Right renal pelvis (tissue), 4 donors: ENCODE measurements around the gene PANX3. TPM values are rescaled to one million over a fixed set of nuclear protein-coding genes. Genes with fewer than 3 reads are reported as not detected.

Experiments used
- DNase-seq, 4 donors: peaks; one replicate each; pipeline ENCODE4 v3.0.0-alpha.2; 2013; ENCODE audit warnings: low read depth in 4 of 4, low spot score in 3 of 4, missing footprints in 1 of 4
- polyA plus RNA-seq, 4 donors: library from polyadenylated mRNA; unstranded; fragments of 120-200 nt; gene quantifications; one replicate each; pipeline ENCODE4 v1.2.1, GENCODE V29; 2013; ENCODE audit not compliant: insufficient read length in 4 of 4

The PANX3 gene
- polyA plus RNA-seq, 4 donors = 0.03 TPM; not detected in 3

- DNase-seq = no peak
Observed at GRCh38 chr11:124648610-124649009, 37.4 kb downstream of the PANX3 start.

- DNase-seq = no peak
Observed at GRCh38 chr11:124656774-124657630, 45.8 kb downstream of the PANX3 start.

- no peak for DNase-seq
Observed at GRCh38 chr11:124657904-124658303, 46.7 kb downstream of the PANX3 start.

DNA sequence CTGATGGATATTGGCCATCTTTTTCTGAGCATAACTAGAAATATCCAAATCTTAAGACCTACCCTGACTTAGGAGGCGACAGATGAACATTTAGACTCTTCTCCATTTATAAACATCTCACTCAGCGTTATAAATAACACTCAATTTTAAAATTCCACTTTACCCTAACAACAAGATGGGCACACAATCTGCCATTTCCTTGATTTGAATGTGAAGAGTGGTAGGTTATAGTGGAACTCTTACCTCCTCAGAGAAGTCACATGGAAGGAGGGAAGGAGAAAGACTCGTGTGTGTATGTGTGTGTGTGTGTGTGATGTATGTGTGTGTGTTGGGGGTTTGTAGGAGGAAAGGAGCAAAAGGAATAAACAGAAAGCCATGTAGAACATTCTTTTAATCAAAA, 47.3 kb downstream of the PANX3 start:
- no peak for DNase-seq

- no peak for DNase-seq
Observed at GRCh38 chr11:124658986-124659385, 47.8 kb downstream of the PANX3 start.

- DNase-seq = no peak
Observed at GRCh38 chr11:124661553-124661952, 50.3 kb downstream of the PANX3 start.

GRCh38 chr11:124662106-124662505, 50.9 kb downstream of the PANX3 start:
- no peak for DNase-seq

- no peak for DNase-seq
Observed at GRCh38 chr11:124663861-124664260, 52.6 kb downstream of the PANX3 start.

DNA sequence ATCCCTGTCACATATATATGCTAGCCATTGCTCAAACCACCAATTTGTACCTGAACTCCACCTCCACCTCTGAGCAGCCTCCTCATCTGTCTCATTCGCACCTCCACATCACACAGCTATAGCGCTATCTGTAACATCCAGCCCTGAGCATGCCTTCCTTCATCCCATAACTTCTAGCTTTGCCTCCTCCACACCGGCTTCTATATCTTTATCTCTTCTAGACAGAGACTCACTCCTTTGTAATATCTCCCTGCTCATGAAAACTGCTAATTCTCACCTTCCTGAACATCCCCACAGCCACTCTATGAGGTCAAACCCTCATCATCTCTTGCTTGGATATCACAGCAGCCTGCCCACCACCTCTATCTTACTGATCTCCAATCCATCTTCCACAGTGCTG, 56.4 kb downstream of the PANX3 start:
- DNase-seq = no peak

DNA sequence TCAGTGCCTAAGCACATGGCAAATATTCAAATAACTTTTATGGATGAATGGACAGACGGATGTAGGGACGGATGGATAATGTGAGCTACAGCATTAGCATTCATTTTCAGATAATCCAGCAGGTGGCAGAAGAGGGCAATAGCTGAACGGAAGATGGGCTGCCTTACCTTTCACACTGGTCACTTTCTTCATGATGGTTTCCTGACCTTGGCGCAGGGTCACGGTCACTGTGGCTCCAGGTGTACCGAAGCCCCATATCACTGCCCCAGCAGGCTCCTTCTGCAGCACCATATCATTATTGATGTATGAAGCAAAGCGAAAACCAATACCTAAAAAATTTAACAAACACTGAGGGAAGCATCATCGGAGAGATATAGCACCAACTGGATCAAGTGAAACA, 58.0 kb downstream of the PANX3 start:
- peak in 1 of 4 donors; percentile 47 for DNase-seq

Other genes starting within 250 kb of the PANX3 start
- not detected for gene OR8B2, start 226.9 kb upstream of the PANX3 start, polyA plus RNA-seq
- gene OR8B3, start 212.4 kb upstream of the PANX3 start, polyA plus RNA-seq = not detected
- not detected for gene OR8B4, start 186.6 kb upstream of the PANX3 start, polyA plus RNA-seq
- not detected for gene OR8B8, start 165.7 kb upstream of the PANX3 start, polyA plus RNA-seq
- under 1 TPM in 1 of 4 donors, not detected in 3; 0.04 TPM for gene OR8B12, start 67.8 kb upstream of the PANX3 start, polyA plus RNA-seq
- under 1 TPM in 1 of 4 donors, not detected in 3; 0.04 TPM for gene OR8A1, start 41.4 kb upstream of the PANX3 start, polyA plus RNA-seq
- 10 to 100 TPM; 26.1 to 31.5 (median 27.5) TPM for gene TBRG1, start 11.4 kb downstream of the PANX3 start, polyA plus RNA-seq
- gene SIAE, start 62.3 kb downstream of the PANX3 start, polyA plus RNA-seq = 10 to 100 TPM; 32.1 to 36.4 (median 35.9) TPM
- 10 to 100 TPM; 19.4 to 22.7 (median 20.2) TPM for gene SPA17, start 62.5 kb downstream of the PANX3 start, polyA plus RNA-seq
- gene NRGN, start 128.5 kb downstream of the PANX3 start, polyA plus RNA-seq = 10 to 100 TPM; 15.7 to 29.3 (median 22.8) TPM
- gene VSIG2, start 140.8 kb downstream of the PANX3 start, polyA plus RNA-seq = 10 to 100 TPM in 2 of 4 donors, 1 to 10 TPM in 2; 5.2 to 17.1 (median 11.2) TPM
- gene ESAM, start 150.9 kb downstream of the PANX3 start, polyA plus RNA-seq = 10 to 100 TPM; 74.9 to 87.0 (median 81.8) TPM
- gene MSANTD2, start 189.0 kb downstream of the PANX3 start, polyA plus RNA-seq = 10 to 100 TPM; 25.4 to 39.9 (median 27.5) TPM